GM19099 (cell line): ENCODE measurements around the gene AGO1.

Source experiments
- POLR2A ChIP-seq: IDR thresholded peaks from 3 replicates; pipeline ENCODE4 v1.6.1; 2011; ENCODE audit warnings: low read depth; ENCODE audit not compliant: insufficient read length; ENCODE audit errors: extremely low read depth

The AGO1 gene

DNA sequence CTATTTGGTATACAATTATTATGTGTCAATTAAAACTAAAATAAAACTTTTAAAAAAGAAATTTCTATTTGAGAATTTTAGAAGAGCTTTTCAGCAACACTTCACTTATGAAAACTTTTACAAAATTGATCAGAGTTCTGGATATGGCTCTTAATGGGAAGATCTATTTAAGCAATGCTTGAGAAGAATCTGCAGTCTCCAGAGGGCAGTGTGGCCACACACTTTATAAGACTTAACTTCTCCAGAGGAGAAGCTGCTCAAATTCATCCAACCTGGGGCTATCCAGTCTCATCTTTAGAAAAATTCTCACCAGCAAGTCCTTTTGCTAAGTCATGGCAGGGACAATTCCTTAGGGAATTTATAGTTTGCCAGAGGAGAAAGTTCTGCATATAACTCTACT lies 25.2 kb upstream of the AGO1 start:
- TF ChIP-seq POLR2A = no peak

DNA sequence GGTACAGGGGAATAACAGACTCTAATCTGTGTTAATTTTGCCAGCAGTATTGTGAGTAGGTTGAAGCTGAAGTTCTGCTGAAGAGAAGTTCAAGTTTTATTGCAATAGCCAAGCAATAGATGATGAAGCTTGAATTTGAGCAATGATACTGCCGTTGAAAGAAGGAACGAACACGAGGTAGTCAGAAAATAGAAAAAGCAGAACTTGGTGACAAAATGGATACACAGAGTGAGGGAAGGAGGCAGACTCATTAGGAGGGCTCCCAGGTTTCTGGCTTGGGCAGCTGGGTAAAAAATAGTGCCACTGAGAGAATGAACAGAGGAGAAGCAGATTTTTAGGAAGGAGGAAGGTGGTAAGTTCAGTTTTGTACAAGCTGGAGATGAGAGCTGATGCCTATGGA lies 22.3 kb upstream of the AGO1 start:
- TF ChIP-seq POLR2A = no peak

DNA sequence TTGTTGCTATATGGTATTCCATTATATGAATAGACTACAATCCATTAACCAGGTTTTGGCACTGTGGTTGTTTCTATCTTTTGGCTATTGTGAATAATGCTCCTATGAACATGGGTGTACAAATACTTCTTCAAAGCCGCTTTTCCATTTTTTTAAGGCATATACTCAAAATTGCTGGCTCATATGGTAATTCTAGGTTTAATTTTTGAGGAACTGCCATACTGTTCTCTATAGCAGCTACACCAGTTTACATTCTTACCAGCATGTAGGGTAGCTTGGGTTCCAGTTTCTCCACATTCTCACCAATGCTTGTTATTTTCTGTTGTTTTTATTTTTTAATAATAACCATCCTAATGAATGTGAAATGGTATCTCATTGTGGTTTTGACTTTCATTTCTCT lies 19.9 kb upstream of the AGO1 start:
- TF ChIP-seq POLR2A = no peak

DNA sequence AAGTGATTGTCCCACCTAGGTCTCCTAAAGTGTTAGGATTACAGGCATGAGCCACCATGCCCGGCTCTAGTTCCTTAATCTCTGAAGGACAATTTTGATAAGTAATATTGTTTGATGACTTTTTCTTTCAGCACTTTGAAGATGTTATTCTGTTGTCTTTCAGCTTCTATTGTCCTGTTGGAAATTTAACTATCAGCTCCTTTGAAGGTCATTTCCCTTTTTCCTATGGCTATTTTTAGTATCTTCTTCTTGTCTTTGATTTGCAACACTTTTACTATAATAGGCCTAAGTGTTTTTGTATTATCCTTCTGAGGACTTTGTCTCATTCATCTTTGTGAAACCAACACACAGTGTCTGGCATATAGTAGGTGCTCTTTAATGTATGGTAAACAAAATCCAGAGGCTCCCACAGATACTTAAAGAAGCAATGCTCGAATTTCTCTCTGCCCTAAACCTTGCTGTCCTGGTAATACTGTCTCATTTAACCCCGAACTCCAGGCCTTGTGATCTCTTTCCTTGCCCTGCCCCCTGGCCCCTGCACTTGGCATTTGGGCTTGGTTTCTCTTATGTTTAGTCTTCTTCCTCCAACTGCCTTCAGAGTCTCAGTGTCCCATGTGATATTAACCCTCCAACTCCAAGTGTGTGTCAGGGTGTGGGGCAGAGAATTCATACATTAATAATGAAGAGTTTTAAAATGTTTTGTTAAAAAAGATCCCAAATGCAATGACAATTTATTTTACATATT lies 19.0 kb upstream of the AGO1 start:
- no peak for TF ChIP-seq POLR2A

DNA sequence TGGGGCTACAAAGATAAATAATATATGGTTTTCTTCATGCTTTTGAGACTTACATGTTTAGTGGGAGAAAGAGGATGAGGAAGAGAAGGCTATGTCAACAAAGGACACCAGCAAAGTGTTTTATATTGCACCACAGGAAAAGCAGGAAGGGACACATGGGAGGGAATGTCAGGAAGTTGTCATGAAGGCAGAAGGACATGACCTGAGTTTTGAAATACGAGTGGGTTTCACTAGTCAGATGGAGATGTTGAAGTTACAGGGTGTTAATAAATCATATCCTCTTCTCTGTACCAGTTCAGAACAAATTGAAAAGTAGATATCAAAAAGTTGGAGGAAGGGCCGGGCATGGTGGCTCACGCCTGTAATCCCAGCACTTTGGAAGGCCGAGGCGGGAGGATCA lies 18.2 kb upstream of the AGO1 start:
- no peak for TF ChIP-seq POLR2A

DNA sequence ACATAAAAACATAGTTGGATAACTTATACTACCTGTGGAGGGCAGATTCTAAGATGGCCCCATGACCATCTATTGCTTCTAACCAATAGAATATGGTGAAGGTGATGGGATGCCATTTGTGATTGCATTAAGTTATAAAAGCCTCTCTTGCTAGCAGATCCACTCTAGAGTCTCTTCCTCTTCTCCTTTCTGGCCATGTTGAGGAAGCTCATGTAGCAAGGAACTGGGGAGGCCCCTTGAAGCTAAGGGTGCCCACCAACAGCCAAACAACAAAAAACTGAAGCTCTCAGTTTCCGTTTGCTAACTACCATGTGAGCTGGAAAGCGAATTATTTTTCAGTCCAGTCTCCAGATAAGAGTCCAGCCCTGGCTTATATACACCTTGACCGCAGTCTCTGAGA lies 16.0 kb upstream of the AGO1 start:
- no peak for TF ChIP-seq POLR2A

DNA sequence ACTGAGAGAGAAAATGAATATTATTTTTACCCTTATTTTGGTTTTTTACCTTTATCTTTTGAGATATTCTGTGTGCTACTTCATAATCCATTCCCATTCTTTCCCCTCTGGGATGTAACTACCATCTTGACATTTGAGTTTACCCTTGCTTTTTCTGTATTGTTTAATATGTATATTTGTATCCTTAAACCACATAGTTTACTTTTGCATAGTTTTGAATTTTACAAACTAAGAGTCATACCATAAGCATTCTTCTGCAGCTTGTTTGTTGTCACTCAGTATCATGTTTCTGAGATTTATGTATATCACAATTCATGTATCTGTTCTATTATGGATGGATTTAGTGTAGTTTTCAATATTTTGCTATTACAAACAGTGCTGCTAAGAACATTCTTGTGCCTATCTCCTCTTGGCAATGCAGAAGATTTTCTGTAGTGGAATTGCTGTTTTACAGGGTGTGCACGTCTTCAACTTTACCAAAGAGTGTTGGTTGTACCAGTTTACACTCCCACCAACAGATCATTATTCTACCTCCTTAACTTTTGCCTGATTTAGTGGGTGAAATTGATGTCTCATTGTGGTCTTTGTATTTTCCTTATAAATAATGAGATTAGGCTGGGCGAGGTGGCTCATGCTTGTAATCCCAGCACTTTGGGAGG lies 12.2 kb upstream of the AGO1 start:
- no peak for TF ChIP-seq POLR2A

DNA sequence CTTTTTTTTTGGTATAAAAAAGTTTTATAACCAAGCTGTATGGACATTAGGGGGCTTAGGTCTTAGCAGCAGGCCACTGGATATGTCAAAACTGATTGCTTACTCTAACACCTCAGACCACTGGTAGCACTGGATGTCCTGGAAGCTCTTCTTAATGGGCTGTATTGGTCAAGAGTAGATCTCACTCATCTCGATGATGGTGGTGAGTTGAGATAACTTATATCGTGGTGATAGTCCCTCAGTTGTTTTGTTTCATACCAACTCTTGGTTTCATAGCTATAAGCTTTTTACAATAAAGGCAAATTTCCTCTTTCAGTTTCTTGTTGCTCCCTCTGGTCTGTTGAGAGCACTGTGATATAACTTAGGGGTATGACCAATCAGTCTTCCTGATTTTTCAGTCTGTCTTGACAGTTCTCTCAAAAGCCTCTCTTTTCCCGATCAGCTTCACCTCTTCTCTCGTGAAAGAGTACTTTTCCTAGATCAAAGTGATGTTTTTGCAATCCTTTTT lies 9.7 kb upstream of the AGO1 start:
- TF ChIP-seq POLR2A = no peak

DNA sequence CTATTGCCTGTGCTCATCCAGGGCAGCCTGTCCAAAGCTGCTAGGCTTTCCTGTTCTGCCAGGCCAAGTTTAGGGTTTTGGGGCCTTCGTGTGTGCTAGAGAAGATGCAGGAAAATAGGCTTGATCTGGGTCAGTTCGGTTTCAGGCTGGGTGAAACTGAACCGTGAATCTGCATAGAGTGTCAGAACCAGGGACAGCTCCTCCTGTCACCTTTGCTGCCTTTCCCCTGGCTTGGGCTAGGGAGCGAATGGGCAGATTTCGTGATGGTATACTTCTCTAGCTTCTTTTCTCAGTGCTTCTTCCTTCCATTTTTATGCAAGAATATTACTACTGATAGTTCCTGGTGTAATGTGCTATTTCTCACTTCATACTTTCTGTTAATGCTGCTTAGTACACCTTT lies 6.0 kb upstream of the AGO1 start:
- no peak for TF ChIP-seq POLR2A

DNA sequence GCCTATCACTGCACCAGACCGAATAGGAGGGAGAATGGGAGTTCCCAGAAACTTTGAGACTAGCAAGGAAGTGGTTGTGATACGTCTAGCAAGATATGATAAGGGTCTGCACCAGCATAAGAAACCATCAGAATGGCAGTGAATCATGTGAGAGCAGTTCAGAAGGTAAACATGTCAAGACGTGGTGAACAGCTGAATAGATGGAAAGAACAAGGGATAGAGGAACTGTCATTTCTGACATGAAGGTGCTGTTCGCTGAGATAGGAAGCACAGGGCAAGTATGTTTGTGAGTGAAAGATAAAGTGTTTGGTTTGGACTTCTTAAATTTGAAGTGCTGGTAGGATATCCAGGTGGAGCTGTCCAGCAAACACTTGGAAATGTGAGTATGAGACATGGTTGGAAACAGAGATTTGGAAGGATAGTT lies 1.1 kb upstream of the AGO1 start:
- no peak for TF ChIP-seq POLR2A

DNA sequence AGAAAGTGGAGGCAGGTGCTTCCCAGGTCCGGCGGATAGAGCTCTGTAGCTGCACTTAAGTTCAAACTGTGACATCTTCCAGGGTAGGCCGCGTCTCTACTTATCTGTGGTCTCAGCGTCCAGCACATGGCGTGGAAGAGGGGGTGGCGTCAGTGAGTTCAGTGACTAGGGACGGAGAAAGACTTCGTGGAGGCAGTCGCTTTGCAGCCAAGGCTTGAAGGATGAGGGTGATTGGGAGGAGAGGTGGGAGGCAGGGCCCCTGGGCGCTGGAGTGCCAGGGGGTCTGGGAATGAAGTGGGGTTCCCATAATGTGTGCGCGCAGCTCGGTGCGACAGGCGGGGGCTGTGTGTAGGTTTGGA lies 444 bp upstream of the AGO1 start:
- TF ChIP-seq POLR2A = no peak

DNA sequence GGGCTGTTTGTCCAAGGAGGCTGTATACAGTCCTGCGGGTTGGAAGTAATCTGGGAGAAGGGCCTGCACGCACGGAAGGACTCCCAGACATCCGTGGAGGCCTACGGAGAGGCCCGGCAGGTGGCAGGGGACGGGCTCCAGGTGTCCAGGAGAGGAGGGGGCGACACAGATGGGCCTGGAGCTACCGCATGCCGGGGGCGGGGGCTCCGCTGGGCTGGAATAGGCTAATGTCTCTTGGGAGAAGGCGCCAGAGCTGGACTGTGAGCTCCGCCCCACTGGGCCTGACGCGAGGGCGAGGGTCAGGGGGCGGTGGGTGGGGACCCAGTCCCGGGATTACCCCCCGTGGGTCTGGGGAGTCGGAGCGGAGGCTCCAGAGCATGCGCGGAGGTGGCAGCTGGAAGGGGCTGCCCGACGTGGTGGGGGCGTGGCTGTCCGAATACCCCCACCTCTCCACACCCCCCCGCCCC lies 659 bp downstream of the AGO1 start:
- no peak for TF ChIP-seq POLR2A

DNA sequence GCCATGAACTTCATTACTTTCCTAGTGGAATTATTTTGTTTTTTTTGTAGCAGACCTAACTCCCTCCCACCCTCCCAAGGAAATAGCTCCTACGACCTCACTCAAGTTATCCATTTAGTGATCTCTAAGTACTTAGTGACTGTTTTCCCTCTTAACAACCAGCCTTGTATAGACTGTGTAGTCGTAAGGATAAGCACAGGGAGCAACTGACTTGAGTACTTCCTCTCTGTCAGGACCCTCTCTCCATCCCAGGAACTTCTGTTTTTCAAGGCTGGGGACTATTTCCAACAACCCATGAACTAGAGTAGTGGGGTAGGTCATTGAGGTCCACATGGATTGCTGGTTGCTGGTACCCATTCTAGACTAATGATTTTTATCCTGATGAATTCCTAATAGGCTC lies 1.9 kb downstream of the AGO1 start:
- TF ChIP-seq POLR2A = no peak

DNA sequence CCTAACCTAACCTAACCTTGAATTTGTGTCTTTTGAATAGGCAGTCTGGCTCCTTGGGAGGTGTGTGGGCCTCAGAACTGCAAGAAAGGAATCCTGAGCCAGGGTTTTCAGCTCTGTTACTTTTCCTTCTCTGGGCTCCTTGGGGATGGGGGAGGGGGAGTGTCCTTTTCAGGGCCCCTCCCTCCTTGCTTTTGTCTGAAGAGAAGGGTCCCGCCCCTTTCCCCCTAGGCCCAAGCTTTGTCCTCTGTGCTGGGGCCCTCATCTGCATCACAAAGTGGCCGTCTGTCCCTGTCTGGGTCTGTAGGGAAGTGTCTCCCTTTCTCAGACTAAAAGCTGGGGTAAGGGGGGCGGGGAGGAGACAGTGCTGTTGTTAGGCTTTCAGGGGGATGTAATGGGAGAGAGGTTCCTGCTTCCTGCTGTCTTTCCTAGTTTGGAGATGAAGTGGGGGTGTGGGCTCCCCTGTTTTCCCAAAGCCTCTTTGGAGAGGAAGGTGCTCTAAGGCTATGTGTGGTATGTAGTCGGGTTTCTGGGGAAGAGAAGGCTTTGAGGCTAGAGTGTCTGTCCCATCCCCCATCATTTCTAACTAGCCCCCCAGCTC lies 3.1 kb downstream of the AGO1 start:
- no peak for TF ChIP-seq POLR2A

DNA sequence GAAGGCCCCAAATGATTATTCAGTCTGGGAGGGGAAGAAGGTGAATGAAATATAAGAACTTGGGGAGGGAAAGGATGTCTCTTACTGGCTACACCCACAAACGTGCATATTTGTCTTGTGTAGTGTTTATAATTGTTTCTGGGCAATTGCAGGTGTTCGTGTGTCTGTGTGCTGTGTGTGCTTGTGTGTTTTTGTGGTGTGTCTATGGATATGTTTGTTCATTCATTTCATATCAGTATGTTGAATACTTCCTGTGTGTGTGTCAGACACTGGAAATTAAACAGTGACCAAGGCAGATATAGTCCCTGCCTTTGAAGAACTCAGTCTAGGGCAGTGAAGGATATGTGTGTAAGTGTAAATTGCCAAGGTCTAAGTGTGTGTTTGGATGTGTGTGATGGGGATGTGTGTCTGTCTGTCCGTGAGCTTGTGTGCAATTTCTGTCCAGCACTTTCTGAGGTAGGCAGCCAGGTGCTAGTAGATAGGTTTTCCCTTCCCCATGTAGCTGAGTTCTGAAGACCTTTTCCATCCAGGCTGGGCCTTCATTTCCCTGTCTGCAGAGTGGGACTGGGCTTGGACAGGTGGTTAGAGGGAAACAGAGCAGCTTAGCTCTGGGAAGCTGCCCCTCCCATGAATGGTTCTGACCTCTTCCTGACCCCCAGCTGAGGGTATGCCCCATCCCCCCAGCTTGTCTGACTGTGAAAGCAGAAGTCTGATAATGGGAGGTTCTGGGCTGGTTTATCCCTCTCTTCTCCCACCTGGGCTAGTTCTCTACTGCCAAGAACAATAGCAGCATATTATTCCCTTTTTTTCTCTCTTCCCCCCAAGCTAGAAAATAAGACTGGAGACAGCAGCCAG lies 3.8 kb downstream of the AGO1 start:
- no peak for TF ChIP-seq POLR2A

DNA sequence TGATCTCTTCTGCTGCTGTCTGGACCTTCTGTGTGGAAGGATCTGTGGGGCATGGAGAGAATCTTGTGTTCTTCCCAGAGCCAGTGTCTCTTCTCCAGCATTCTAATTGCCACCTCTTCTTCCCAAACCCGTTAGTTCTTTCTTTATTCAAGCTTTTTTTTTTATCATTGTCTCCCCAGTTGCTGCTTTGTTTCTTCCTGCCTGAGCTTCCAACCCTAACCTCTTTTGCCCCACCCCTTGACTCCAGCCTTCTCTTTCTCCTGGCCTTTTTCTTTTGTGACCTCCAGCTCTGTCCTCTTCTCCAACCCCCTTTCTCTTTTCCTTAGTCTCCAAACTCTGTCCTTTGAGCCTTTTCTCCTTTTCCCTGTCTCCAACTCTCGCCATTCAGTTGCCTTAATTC lies 4.5 kb downstream of the AGO1 start:
- TF ChIP-seq POLR2A = no peak

DNA sequence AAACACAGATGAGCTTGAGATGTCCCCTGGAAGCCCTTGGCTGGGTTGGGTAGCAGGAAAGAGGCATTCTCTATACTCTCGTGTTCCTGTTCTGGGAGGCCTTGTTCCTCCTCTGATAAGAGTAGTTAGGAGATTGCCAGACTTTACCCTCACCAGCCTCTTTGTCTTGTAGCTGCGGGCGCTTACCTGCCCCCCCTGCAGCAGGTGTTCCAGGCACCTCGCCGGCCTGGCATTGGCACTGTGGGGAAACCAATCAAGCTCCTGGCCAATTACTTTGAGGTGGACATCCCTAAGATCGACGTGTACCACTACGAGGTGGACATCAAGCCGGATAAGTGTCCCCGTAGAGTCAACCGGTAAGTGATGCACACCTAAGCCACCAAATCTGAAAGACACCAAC lies 5.2 kb downstream of the AGO1 start:
- TF ChIP-seq POLR2A = no peak
